HG02642 (cell line): Measurements from ENCODE around the gene GRIFIN.

Experiments
- ATAC-seq: cut with Tn5 transposase; IDR thresholded peaks from one replicate; pipeline ENCODE4 v1.9.1; 2021; ENCODE audit warnings: mild to moderate bottlenecking; ENCODE audit not compliant: unreplicated experiment, poor library complexity

The GRIFIN gene

GRCh38 chr7:2438186-2438585 lies 38.0 kb downstream of the GRIFIN start:
- no peak for ATAC-seq

GRCh38 chr7:2437537-2438148 lies 38.6 kb downstream of the GRIFIN start:
- ATAC-seq, result no peak

DNA sequence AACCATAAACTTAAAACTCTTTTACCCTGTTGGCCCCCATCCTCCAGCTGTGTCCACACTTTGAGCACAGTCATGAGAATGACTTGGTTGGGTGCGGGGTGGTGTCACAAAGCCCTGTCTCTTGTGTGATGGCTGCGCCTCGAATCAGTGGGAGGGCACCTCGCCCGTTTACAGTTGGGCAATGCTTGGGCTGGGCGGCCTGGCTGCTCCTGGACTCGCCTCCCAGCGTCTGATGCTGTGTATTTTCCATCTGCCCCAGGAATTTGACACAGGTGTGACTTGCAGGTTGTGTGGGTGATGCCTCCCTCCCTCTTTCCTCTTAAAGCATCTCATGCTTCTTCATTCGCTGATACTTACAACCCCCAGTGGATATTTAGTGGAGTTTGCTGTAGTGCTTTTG lies 39.1 kb downstream of the GRIFIN start:
- ATAC-seq, result no peak

DNA sequence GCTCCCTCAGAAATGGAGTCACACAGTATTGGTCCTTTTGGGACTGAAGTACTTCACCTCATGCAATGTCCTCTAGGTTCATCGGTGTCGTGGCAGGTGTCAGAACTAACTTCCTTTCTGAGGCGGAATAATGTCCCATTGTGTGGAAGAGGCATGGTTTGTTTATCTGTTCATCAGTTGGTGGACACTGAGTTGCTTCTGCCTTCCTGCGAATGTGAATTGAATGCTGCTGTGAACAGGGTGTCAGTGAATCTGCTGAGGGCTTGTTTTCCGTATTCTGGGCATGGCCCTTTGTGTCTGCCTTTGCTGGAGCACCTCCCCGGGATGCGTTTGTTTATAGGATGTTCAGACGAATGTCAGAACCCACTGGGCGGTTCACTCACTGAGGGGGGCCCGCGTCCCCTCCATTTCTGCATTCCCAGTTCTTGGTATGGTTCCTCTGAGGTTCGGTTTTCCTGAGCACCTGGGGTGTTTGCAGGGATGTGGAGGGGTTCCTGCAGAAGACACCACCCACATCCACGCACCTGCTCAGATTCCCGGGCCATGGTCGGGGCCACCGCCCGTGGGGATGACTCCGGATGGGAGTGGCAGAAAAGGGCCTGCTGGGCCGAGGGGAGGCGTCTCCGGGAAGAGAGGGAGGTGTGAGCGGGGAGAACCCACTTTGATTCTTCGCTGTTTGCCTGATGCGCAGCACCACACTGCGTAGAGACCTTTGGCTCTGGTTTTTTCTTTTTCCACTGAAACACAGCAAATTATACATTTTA lies 39.7 kb downstream of the GRIFIN start:
- no peak for ATAC-seq

GRCh38 chr7:2435146-2435545 lies 41.1 kb downstream of the GRIFIN start:
- ATAC-seq, result no peak

- no peak for ATAC-seq
Measured at GRCh38 chr7:2433713-2434550, 42.3 kb downstream of the GRIFIN start.

GRCh38 chr7:2432910-2433712 lies 43.1 kb downstream of the GRIFIN start:
- ATAC-seq, result no peak

DNA sequence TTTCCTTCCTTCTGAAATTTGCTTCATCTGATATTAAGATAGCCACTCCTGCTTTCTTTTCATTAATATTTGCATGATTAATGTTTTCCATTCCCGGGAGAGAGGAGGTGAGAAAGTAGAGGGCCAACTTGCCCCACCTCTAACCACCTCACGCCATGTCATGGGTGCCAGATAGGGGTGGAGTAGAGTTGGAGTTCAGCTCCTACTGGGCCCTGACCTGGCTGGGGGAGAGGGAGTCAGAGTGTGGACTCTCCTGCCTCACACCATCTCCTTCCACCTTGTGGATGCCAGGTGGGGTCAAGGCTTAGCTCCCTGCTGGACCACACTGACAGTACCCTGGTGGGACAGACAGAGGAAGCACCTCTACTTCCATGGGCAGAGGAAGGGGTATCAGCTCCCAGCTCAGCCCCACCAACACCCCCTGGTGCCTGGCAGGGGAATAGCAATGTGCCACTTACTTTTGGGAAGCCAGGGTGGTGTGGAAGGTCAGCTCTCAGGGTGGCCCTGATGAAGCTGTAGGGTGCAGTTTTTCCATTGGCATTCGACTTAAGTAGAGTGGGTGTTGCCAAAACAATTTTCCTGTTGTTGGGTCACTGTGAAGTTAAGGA lies 44.8 kb downstream of the GRIFIN start:
- no peak for ATAC-seq

DNA sequence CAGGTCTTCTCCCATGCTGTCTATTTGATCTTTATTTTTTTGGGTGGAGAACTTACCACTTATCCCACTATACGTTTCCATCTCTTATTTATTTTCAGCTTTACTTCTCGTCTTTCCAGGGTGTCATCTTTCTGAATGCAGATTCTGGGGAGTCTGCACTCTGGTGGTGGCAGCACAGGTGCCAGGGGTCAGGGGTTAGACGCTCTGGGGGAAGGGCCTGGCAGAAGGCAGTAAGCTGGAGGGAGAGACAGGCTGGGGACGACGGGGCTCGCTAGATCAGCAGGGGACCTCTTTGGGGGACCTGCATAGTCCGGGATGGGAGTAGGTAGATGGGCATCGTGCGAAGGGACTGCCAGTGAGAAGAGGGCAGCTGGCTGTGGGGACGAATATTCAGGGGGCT lies 50.4 kb downstream of the GRIFIN start:
- no peak for ATAC-seq
